ENCODE measurements around the gene RAD51B. TPM values are rescaled to one million over a fixed set of nuclear protein-coding genes. Genes with fewer than 3 reads are reported as not detected.
A peak's percentile ranks its signal among the peaks of the same experiment; 100 is the strongest.

The RAD51B gene
- total RNA-seq, 6 donors from 2014 or later = 10.6 to 63.9 (median 18.4) TPM

DNA sequence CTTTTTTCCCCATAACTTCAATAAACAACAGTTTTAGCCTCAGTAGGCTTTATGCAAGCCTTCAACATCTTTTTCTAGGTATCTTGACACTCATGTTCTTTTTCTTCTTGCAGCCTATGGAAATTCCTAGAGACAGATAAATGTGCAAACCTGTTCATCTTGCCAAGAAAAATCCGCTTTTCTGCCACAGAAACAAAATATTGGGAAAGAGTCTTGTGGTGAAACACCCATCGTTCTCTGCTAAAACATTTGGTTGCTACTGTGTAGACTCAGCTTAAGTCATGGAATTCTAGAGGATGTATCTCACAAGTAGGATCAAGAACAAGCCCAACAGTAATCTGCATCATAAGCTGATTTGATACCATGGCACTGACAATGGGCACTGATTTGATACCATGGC is 677.4 kb downstream of the RAD51B start:
- peaks cover 6 to 13% (median 9%) of the 10 kb centered on the region in 4 donors for H3K4me1 ChIP-seq
- no peak for TF ChIP-seq POLR2A (IDR thresholded peaks at IDR 0.05)
- TF ChIP-seq EP300 (IDR thresholded peaks at IDR 0.05) = no peak
- TF ChIP-seq POLR2AphosphoS5 (IDR thresholded peaks at IDR 0.05) = no peak
- TF ChIP-seq, protein P1, sequence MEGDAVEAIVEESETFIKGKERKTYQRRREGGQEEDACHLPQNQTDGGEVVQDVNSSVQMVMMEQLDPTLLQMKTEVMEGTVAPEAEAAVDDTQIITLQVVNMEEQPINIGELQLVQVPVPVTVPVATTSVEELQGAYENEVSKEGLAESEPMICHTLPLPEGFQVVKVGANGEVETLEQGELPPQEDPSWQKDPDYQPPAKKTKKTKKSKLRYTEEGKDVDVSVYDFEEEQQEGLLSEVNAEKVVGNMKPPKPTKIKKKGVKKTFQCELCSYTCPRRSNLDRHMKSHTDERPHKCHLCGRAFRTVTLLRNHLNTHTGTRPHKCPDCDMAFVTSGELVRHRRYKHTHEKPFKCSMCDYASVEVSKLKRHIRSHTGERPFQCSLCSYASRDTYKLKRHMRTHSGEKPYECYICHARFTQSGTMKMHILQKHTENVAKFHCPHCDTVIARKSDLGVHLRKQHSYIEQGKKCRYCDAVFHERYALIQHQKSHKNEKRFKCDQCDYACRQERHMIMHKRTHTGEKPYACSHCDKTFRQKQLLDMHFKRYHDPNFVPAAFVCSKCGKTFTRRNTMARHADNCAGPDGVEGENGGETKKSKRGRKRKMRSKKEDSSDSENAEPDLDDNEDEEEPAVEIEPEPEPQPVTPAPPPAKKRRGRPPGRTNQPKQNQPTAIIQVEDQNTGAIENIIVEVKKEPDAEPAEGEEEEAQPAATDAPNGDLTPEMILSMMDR (IDR thresholded peaks at IDR 0.05) = no peak
- no peak for DNase-seq
- 78% methylated on average over 2 of the region's 2 CpGs for WGBS, 2 donors
- no peak overlapping the region for H3K4me3 ChIP-seq
- H3K27me3 ChIP-seq = no peaks in the 10 kb centered on the region
- H3K36me3 ChIP-seq = no peaks in the 10 kb centered on the region
- no peak for ATAC-seq (ENCODE audit: low FRiP score in 2 of 2)
- H3K9me3 ChIP-seq = no peaks in the 10 kb centered on the region
- no peak overlapping the region for H3K27ac ChIP-seq

DNA sequence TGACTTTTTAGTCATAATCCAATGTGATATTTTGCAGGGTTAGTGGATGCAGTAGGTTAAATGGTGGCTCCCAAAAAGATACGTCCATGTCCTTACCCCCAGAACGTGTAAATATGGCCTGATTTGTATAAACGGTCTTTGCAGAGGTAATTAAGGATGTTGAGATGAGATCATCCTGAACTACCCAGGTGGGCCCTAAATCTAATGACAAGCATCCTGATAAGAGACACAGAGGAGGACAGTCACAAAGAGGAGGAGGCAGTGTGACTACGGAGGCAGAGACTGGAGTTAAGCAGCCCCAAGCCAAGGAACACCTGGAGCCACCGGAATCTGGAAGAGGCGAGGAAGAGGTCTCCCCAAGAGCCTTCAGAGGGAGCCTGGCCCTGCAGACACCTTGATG is 679.9 kb downstream of the RAD51B start:
- Histone ChIP-seq H3K36me3 (no peaks in the 10 kb centered on the region), H3K27me3 (no peaks in the 10 kb centered on the region), H3K27ac (no peak overlapping the region), H3K4me1 (peaks cover 6 to 13% (median 9%) of the 10 kb centered on the region in 4 donors), H3K9me3 (no peaks in the 10 kb centered on the region), H3K4me3 (no peak overlapping the region)
- 90 to 91% methylated on average over 6 of the region's 6 CpGs for WGBS, 2 donors
- ATAC-seq (ENCODE audit: low FRiP score in 2 of 2) = no peak
- TF ChIP-seq POLR2AphosphoS5 (IDR thresholded peaks at IDR 0.05) (no peak), POLR2A (IDR thresholded peaks at IDR 0.05) (no peak), EP300 (IDR thresholded peaks at IDR 0.05) (no peak)
- TF ChIP-seq, protein P1 (IDR thresholded peaks at IDR 0.05) = no peak
- DNase-seq = no peak

DNA sequence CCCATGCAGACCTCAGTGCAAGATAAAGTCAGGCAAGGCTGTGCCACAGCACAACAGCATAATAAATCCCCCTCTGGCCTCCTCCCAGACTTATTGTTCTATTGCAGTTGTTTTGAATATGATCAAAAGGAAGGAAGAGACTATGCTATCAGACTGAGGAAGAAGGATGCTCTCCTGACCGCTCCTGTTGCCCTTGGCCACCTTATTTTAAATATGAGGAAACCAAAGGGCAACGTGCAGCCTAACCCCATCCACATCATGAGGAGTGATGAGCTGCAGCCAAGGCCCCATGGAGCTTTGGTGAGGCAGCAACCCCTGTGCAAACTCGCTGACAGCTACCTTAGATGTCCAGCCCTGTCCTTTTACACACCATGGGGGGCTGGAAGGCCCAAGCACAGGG is 681.6 kb downstream of the RAD51B start:
- WGBS, 2 donors = 65 to 82% methylated on average over 3 of the region's 3 CpGs
- H3K4me1 ChIP-seq = peaks cover 6 to 18% (median 15%) of the 10 kb centered on the region in 4 donors
- no peaks in the 10 kb centered on the region for H3K9me3 ChIP-seq
- TF ChIP-seq, protein P1 (IDR thresholded peaks at IDR 0.05) = no peak
- TF ChIP-seq POLR2A (IDR thresholded peaks at IDR 0.05) (no peak), EP300 (IDR thresholded peaks at IDR 0.05) (no peak), POLR2AphosphoS5 (IDR thresholded peaks at IDR 0.05) (no peak)
- DNase-seq (no peak), ATAC-seq (ENCODE audit: low FRiP score in 2 of 2) (peak in 1 of 2 donors; percentile 11)
- no peaks in the 10 kb centered on the region for H3K36me3 ChIP-seq
- peak overlapping the region in 2 of 4 donors; percentile 42 to 61 for H3K27ac ChIP-seq
- H3K4me3 ChIP-seq = no peak overlapping the region
- H3K27me3 ChIP-seq = no peaks in the 10 kb centered on the region

DNA sequence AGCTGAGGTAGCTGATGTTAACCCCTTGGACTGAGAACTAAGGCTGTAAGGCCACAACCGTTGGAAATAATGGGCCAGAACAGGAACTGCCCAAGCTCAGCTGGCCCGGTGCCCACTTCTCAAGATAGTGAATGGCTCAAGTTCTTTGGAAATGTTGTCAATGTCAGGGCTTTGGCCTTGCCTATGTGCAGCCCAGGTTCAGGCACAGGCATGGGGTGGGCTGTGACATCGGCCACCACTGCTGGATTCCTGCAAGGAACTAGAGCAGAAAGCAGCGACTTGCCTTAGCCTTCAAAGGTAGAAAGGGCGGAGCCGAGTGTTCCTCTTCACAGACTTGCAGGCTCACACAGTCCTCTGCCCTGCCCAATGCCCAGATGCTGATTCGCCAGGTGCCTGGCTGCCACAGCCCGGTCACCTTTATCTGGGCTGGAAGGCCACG is 682.1 kb downstream of the RAD51B start:
- WGBS, 2 donors = 75 to 83% methylated on average over 7 to 9 of the region's 9 CpGs
- no peaks in the 10 kb centered on the region for H3K36me3 ChIP-seq
- DNase-seq = peak; percentile 40 to 57
- H3K27ac ChIP-seq = peak overlapping the region in 2 of 4 donors; percentile 14 to 42
- ATAC-seq (ENCODE audit: low FRiP score in 2 of 2) = no peak
- no peaks in the 10 kb centered on the region for H3K27me3 ChIP-seq
- TF ChIP-seq, protein P1 (IDR thresholded peaks at IDR 0.05) = no peak
- no peak for TF ChIP-seq EP300 (IDR thresholded peaks at IDR 0.05)
- no peak for TF ChIP-seq POLR2AphosphoS5 (IDR thresholded peaks at IDR 0.05)
- TF ChIP-seq POLR2A (IDR thresholded peaks at IDR 0.05) = no peak
- no peak overlapping the region for H3K4me3 ChIP-seq
- peaks cover 10 to 22% (median 20%) of the 10 kb centered on the region in 4 donors for H3K4me1 ChIP-seq
- H3K9me3 ChIP-seq = no peaks in the 10 kb centered on the region

DNA sequence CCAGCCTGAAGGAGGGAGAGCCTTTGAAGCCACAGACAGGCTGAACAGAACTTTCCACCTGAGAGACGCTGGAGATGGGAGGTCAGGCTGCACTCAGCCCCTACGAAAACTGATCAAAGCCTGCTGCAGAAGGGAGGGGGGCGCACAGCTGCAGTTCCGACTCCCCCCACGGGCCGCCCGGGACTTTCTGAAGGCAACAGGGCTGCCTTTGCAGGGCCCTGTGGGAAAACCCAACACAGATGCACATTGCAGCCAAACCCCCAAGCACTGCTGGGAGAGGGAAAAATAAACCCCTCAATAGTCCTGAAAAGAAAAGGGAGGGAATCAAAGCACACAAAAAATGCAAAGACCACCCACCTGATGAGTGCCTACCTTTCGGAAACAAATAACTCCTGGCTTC is 682.7 kb downstream of the RAD51B start:
- no peaks in the 10 kb centered on the region for H3K27me3 ChIP-seq
- TF ChIP-seq, protein P1 (IDR thresholded peaks at IDR 0.05) = no peak
- no peak for TF ChIP-seq POLR2A (IDR thresholded peaks at IDR 0.05)
- TF ChIP-seq POLR2AphosphoS5 (IDR thresholded peaks at IDR 0.05) = no peak
- peak in 1 of 2 donors; percentile 46 for DNase-seq
- no peak for ATAC-seq (ENCODE audit: low FRiP score in 2 of 2)
- H3K36me3 ChIP-seq = no peaks in the 10 kb centered on the region
- peaks cover 16 to 28% (median 26%) of the 10 kb centered on the region in 4 donors for H3K4me1 ChIP-seq
- H3K27ac ChIP-seq = peak overlapping the region in 1 of 4 donors; percentile 42
- WGBS, 2 donors = 90 to 97% methylated on average over 7 to 8 of the region's 8 CpGs
- H3K9me3 ChIP-seq = no peaks in the 10 kb centered on the region
- no peak overlapping the region for H3K4me3 ChIP-seq

Data from upper lobe of left lung (tissue), 6 donors.